Fibroblast of skin of right quadriceps (primary cell): ENCODE results near the gene NMT2.
"Not testable (repeated sequence)": the region's sequence is repeated elsewhere in the genome, so short reads cannot be mapped to it uniquely, and the experiment has no call there.

Experiments
- DNase-seq: peaks from one replicate; pipeline ENCODE4 v3.0.0-alpha.2; 2013

Gene NMT2

DNA sequence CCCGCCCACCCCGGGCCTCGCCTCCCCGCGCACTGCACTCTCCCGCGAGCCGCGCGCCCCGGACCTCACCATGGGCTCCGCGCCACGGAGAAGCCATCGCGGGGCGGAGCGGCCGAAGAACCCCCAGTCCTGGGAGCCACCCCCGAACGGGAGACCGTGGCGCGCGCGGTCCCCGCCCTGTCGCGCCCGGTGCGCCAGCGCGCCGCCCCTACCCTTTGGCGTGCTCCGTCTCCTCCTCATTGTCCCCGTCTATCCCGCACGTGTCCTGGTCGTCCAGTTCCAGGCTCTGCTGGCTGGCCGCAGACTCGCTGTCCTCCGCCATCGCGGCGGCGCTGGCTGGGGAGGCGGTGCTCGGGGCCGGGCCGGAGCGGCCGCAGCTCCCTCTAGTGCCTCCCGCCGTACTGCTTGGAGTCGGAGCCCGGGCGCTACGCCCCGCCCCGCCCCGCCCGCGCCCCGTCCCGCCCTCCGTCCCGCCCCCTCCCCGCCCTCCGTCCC is at the start of gene NMT2:
TSS of gene NMT2 (minus strand) at position 403 of the 495 bp plus-strand sequence. CDS start at position 322, 81 bp downstream.
- DNase-seq = no peak

- DNase-seq = no peak
Observed at GRCh38 chr10:15216700-15217099, 48.2 kb upstream of the NMT2 start.

GRCh38 chr10:15214237-15214636 is 45.7 kb upstream of the NMT2 start:
- DNase-seq = no peak

- no peak for DNase-seq
Observed at GRCh38 chr10:15213461-15213861, 45.0 kb upstream of the NMT2 start.

DNA sequence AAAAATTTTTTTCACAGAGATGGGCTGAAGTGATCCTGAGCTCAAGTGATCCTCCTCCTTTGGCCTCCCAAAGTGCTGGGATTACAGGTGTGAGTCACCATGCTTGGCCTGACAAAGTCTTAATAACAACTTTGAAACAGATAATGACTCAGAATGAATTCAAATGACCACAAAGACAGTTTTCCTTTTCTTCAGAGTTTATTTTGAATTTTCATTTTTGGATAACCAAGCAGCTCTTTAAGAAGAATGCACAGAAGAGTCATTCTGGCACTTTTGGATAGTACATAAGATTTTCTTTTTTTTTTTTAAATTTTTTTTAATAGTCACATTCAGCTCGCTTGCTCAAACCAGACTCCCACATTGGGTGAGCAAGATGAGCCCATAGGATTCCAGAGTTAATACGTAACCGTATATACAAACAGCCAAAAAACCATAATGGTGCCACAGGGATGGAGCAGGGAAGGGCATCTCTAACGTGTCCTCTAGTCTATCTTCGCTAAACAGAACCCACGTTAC is 43.0 kb upstream of the NMT2 start:
- peak; percentile 85 for DNase-seq

- no peak for DNase-seq
Observed at GRCh38 chr10:15210521-15210920, 42.0 kb upstream of the NMT2 start.

DNA sequence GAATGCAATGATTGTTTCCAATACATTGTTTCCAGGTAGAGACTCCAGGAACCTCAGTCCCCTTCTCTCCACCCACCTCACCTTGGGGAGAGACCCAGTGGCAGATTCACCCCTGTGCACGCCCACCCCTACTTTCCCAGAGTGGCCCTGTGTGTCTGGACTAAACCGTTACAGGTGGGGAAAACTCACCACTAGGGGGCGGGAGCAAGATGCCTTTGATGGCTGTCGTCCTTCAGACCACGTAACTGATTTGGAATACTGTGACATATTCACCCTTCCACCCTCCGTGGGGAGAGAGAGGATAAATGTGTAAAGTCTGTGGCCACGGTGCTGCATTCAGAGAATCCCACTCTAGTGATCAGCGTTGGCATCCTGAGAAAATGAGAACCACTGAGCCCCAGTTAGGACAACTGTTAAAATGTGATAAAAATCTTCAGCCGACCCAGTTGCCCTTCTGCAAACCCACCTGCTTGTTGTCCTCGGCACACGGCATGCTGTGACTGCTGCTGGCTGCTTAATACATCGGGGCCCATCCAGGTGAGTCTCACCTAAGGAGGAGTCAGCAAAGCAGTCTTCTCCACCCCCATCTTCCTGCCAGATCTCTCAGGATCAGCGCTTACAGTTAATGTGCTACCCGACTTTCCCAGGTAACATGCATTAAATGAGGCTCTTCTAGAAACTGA is 41.5 kb upstream of the NMT2 start:
- peak; percentile 63 for DNase-seq

DNA sequence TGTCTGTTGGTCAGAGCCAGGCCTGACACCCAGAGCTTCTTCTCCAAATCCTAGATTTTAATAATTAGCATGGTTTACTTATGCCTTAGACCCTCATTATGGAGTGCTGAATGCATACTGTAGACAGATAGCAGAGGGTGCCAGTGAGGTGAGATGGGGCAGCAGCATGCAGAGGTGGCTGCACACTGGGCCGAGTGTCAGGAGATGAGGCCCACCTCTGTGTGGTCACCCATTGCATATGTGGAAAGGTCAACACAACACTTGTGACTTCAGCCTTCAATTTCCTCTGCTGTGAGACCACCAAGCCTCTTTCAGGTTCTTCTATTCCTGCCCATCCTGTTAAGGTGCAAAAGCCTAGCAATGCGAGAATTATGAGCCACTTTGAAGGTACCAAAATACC is 39.7 kb upstream of the NMT2 start:
- DNase-seq = no peak

- DNase-seq = not testable (repeated sequence)
Observed at GRCh38 chr10:15207410-15207809, 38.9 kb upstream of the NMT2 start.

GRCh38 chr10:15202639-15203038 is 34.1 kb upstream of the NMT2 start:
- peak; percentile 27 for DNase-seq

DNA sequence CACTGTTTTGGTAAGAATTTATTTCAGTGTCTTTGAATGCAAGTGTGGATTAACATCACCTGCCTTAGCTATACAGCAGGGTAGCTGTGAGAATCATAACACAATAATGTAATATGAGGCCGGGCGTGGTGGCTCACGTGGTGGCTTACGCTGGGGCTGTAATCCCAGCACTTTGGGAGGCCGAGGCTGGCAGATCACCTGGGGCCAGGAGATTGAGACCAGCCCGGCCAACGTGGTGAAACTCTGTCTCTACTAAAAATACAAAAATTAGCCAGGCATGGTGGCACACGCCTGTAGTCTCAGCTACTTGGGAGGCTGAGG is 33.8 kb upstream of the NMT2 start:
- DNase-seq = not testable (repeated sequence)

GRCh38 chr10:15201589-15202300 is 33.3 kb upstream of the NMT2 start:
- DNase-seq = peak; percentile 48

DNA sequence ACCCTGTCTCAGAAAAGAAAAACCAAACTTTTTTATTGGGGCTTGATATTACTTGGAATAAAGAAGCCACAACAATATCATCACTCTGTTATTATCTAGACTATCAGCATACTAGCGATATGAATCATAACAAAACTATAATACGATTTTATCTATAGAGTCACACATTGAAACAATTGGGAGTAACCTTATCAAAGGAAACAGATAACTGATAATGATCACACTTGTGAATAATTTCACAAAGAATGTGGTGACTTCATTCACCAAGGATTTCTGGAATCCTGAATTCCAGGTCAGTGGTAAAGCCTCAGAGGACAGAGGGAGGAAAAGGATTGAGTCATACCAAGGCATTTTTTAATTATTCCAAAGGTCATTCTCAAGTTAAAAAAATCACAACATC is 32.1 kb upstream of the NMT2 start:
- DNase-seq = peak; percentile 96

GRCh38 chr10:15197911-15198310 is 29.4 kb upstream of the NMT2 start:
- no peak for DNase-seq

GRCh38 chr10:15197276-15197675 is 28.8 kb upstream of the NMT2 start:
- peak; percentile 73 for DNase-seq

DNA sequence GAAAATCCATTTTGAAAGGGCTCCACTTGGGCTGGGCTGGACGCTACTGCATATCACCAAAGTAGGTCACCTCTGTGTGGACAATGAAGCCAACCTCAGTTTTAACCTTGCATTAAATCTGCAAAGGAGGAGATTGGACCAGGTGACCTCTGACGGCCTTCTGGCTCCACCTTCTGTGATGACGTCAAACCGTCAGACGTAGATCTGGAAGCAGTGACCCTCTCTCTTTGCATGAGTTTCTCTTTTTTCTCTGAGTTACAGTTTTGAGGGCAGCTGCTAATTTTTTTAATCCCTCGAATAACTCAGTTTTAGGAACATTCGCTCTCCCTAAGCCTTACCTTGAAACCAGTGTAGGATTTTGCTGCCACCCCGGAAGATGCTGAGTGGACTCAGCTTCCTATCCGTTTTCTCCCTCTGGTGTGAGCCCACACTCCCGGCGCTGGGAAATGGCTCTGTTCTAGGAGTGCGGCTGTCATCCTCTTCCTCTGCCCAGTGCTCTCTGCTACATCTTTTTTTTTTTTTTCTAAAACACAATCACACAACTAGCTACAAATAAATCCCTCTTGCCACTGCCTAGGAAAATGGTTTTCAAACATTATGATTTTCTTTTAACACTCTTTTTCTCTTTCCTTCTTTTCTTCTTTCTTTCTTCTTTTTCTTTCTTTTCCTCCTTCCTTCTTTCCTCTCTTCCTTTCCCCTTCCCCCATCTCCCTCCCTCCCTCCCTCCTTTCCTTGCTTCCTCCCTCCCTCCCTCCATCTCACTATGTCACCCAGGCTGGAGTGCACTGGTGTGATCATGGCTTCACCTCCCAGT is 27.7 kb upstream of the NMT2 start:
- no peak for DNase-seq

DNA sequence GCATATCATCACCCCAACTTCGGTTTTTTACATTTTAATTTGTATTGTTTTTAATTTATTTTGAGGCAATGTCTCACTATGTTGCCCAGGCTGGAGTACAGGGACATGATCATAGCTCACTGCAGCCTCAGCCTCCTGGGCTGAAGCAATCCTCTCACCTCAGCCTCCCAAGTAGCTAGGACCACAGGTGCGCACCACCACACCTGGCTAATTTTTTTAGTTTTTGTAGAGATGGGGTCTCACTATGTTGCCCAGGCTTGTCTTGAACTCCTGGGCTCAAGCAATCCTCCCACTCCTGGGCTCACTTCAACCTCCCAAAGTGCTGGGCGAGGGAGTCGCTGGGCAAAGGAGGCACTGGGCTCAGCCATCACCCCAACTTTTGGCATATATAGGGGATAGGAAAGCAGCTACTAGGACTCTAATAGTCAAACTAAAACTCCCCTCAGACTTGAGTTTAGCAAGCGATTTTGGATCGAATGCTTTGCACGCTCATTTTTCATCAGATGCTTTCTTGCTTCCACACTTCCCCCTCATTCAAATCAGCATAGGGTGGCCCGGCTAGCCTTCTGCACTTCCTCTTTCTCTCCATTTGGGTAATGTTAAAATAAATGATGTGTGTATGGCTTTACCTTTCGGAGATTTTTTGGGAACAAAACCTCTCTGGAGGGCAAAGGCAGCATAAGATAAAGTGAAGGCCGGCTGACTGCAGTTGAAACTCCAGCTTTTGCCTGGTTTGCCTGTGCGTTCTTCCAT is 20.8 kb upstream of the NMT2 start:
- no peak for DNase-seq

DNA sequence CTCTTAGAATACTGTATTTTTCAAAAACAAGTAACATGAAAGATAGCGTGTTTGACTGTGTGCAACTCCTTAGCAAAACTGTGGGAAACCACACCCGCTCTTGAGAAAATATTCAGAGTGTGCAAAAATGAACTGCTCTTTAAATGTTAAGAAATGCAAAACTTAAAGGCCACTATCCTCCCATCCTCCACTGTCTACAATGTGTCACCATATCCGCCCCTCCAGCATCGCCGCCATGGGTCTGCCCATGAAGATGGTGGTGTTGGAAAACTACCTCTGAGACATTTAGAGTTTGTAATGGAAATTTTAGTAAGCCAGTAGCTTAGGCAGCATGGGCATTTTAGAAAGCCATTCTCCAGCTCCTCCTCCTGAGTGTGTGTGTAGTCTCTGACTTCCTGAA is 20.1 kb upstream of the NMT2 start:
- DNase-seq = no peak

GRCh38 chr10:15183689-15184481 is 15.4 kb upstream of the NMT2 start:
- DNase-seq = no peak

- DNase-seq = peak; percentile 75
Observed at GRCh38 chr10:15182540-15183207, 14.2 kb upstream of the NMT2 start.

- no peak for DNase-seq
Observed at GRCh38 chr10:15181576-15182156, 13.2 kb upstream of the NMT2 start.
